Measurements from ENCODE around the gene SLC16A10. TPM values are rescaled to one million over a fixed set of nuclear protein-coding genes. Genes with fewer than 3 reads are reported as not detected.
A peak's percentile ranks its signal among the peaks of the same experiment; 100 is the strongest.

SLC16A10 gene
- total and polyA plus RNA-seq, 2 experiments from 2014 or later: 12.1 to 30.9 TPM

GRCh38 chr6:111113336-111114086, 26.2 kb downstream of the SLC16A10 start:
- Mint-ChIP-seq H3K27ac (peak overlapping the region; percentile 46), H3K9me3 (no peaks in the 10 kb centered on the region; the same call in 2 of the 3 replicates), H3K36me3 (ENCODE audit: low read depth) (0 out of 3 replicates have a peak, but pooled peaks cover 3% of the 10 kb centered on the region), H3K4me1 (peaks cover 17% of the 10 kb centered on the region), H3K27me3 (ENCODE audit: insufficient read depth, low read depth, poor library complexity) (no peaks in the 10 kb centered on the region), H3K4me3 (no peak overlapping the region)
- Histone ChIP-seq H3K36me3 (ENCODE audit: insufficient read depth) (no peaks in the 10 kb centered on the region), H3K4me2 (0 out of 2 replicates have a peak overlapping the region, but pooled peaks have one; percentile 12), H3K9me2 (ENCODE audit: insufficient read depth) (no peaks in the 10 kb centered on the region), H3K79me2 (replicated peaks; ENCODE audit: insufficient read depth) (peaks cover 39% of the 10 kb centered on the region; the same call in 1 of the 2 replicates), H4K20me1 (replicated peaks; ENCODE audit: insufficient read depth) (no peaks in the 10 kb centered on the region), H3F3A (replicated peaks; ENCODE audit: low read depth) (no peaks in the 10 kb centered on the region), H3K27me3 (ENCODE audit: insufficient read depth) (no peaks in the 10 kb centered on the region), H2AFZ (peak overlapping the region; percentile 29; the same call in 1 of the 2 replicates), H3K4me1 (ENCODE audit: insufficient read depth) (peaks cover 8% of the 10 kb centered on the region), H3K4me3 (no peak overlapping the region), H3K27ac (ENCODE audit: low read depth) (peak overlapping the region; percentile 35)
- no peak for TF ChIP-seq STAT1 (IDR thresholded peaks at IDR 0.05; ENCODE audit: unreplicated experiment)
- ATAC-seq (peak; percentile 85), DNase-seq (ENCODE audit: low spot score) (peak; percentile 52)

DNA sequence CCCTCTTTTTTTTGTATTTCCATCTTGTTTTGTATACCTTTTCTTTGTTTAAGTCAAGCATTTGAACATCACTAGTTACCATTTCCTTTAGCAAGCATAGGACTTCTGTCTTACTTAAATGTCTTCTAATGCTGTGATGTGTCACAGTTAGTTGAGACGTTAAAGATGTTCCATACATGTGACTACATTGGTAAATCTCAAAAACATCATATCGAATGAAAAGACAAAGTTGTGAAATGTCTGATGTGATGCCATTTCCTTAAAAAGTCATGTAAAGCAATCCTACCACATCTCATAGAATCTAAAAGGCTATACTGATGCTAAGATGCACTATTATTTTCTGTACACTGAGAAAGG, 26.8 kb downstream of the SLC16A10 start:
- Histone ChIP-seq H3K36me3 (ENCODE audit: insufficient read depth) (no peaks in the 10 kb centered on the region), H3K79me2 (replicated peaks; ENCODE audit: insufficient read depth) (peaks cover 35% of the 10 kb centered on the region; the same call in 1 of the 2 replicates), H3K27me3 (ENCODE audit: insufficient read depth) (no peaks in the 10 kb centered on the region), H3K4me1 (ENCODE audit: insufficient read depth) (peaks cover 8% of the 10 kb centered on the region), H3K9me2 (ENCODE audit: insufficient read depth) (no peaks in the 10 kb centered on the region), H3K27ac (ENCODE audit: low read depth) (peak overlapping the region; percentile 35; the same call in 1 of the 2 replicates), H4K20me1 (replicated peaks; ENCODE audit: insufficient read depth) (no peaks in the 10 kb centered on the region), H3K4me2 (0 out of 2 replicates have a peak overlapping the region, but pooled peaks have one; percentile 12), H2AFZ (no peak overlapping the region), H3F3A (replicated peaks; ENCODE audit: low read depth) (no peaks in the 10 kb centered on the region), H3K4me3 (no peak overlapping the region)
- Mint-ChIP-seq H3K36me3 (ENCODE audit: low read depth) (0 out of 3 replicates have a peak, but pooled peaks cover 3% of the 10 kb centered on the region), H3K9me3 (no peaks in the 10 kb centered on the region; the same call in 2 of the 3 replicates), H3K4me3 (no peak overlapping the region), H3K4me1 (peaks cover 17% of the 10 kb centered on the region), H3K27ac (peak overlapping the region; percentile 46; the same call in 1 of the 2 replicates), H3K27me3 (ENCODE audit: insufficient read depth, low read depth, poor library complexity) (no peaks in the 10 kb centered on the region)
- no peak for ATAC-seq
- DNase-seq (ENCODE audit: low spot score): no peak
- no peak for TF ChIP-seq EZH2 (IDR thresholded peaks at IDR 0.05; ENCODE audit: low read depth, unreplicated experiment)
- TF ChIP-seq JUNB (IDR thresholded peaks at IDR 0.05; ENCODE audit: unreplicated experiment): no peak
- TF ChIP-seq ZNF462 (CRISPR knock-in tag; IDR thresholded peaks at IDR 0.05): no peak
- no peak for TF ChIP-seq ZNF331 (CRISPR knock-in tag; IDR thresholded peaks at IDR 0.05; ENCODE audit: low read depth)
- no peak for TF ChIP-seq STAT1 (IDR thresholded peaks at IDR 0.05; ENCODE audit: unreplicated experiment)
- TF ChIP-seq NANOG (IDR thresholded peaks at IDR 0.05; ENCODE audit: borderline replicate concordance): no peak
- TF ChIP-seq, protein P1, sequence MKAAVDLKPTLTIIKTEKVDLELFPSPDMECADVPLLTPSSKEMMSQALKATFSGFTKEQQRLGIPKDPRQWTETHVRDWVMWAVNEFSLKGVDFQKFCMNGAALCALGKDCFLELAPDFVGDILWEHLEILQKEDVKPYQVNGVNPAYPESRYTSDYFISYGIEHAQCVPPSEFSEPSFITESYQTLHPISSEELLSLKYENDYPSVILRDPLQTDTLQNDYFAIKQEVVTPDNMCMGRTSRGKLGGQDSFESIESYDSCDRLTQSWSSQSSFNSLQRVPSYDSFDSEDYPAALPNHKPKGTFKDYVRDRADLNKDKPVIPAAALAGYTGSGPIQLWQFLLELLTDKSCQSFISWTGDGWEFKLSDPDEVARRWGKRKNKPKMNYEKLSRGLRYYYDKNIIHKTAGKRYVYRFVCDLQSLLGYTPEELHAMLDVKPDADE (IDR thresholded peaks at IDR 0.05): no peak
- no peak for TF ChIP-seq EZH2phosphoT487 (IDR thresholded peaks at IDR 0.05; ENCODE audit: unreplicated experiment)
- no peak for TF ChIP-seq ZNF114 (CRISPR knock-in tag; IDR thresholded peaks at IDR 0.05)
- TF ChIP-seq REST (IDR thresholded peaks at IDR 0.05; ENCODE audit: unreplicated experiment): no peak

Measured in GM23338 (cell line).